ENCODE data around the gene NFATC2IP.

DNA sequence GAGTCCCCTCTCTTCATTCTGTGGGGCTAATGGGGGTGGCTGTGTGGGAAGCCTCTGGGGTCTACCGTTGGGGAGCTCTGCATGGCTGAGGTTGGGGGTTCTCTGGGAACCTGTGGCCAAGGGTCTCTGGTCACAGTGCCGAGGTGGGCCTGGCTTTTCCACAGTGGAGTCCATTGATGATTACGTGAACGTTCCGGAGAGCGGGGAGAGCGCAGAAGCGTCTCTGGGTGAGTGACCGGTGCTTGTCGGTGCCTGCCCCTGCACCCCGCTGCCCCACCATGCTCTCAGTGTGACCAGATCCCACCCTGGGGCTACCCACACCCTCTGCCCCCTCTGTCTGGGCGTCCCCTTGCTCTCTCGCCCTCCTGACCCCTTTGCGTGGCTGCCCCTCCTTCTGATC is 38.6 kb downstream of the NFATC2IP start:
- TF ChIP-seq, protein P1, sequence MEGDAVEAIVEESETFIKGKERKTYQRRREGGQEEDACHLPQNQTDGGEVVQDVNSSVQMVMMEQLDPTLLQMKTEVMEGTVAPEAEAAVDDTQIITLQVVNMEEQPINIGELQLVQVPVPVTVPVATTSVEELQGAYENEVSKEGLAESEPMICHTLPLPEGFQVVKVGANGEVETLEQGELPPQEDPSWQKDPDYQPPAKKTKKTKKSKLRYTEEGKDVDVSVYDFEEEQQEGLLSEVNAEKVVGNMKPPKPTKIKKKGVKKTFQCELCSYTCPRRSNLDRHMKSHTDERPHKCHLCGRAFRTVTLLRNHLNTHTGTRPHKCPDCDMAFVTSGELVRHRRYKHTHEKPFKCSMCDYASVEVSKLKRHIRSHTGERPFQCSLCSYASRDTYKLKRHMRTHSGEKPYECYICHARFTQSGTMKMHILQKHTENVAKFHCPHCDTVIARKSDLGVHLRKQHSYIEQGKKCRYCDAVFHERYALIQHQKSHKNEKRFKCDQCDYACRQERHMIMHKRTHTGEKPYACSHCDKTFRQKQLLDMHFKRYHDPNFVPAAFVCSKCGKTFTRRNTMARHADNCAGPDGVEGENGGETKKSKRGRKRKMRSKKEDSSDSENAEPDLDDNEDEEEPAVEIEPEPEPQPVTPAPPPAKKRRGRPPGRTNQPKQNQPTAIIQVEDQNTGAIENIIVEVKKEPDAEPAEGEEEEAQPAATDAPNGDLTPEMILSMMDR (IDR thresholded peaks at IDR 0.05; ENCODE audit: poor library complexity), result no peak
- TF ChIP-seq EZH2 (IDR thresholded peaks at IDR 0.05; ENCODE audit: borderline replicate concordance), result no peak

Measured in hepatocyte (in vitro differentiated cells).